ENCODE results near the gene KIFAP3.

The KIFAP3 gene

GRCh38 chr1:169985757-169986156 lies 88.7 kb downstream of the KIFAP3 start:
- no peak for DNase-seq (ENCODE audit: low spot score)

- DNase-seq (ENCODE audit: low spot score) = no peak
Measured at GRCh38 chr1:169974067-169974466, 100.4 kb downstream of the KIFAP3 start.

GRCh38 chr1:169970114-169970513 lies 104.4 kb downstream of the KIFAP3 start:
- no peak for DNase-seq (ENCODE audit: low spot score)

GRCh38 chr1:169968174-169968573 lies 106.3 kb downstream of the KIFAP3 start:
- no peak for DNase-seq (ENCODE audit: low spot score)

- DNase-seq (ENCODE audit: low spot score) = no peak
Measured at GRCh38 chr1:169964206-169964605, 110.3 kb downstream of the KIFAP3 start.

- DNase-seq (ENCODE audit: low spot score) = no peak
Measured at GRCh38 chr1:169959686-169960085, 114.8 kb downstream of the KIFAP3 start.

GRCh38 chr1:169958987-169959386 lies 115.5 kb downstream of the KIFAP3 start:
- DNase-seq (ENCODE audit: low spot score) = no peak

GRCh38 chr1:169957884-169958283 lies 116.6 kb downstream of the KIFAP3 start:
- DNase-seq (ENCODE audit: low spot score) = no peak

- DNase-seq (ENCODE audit: low spot score) = no peak
Measured at GRCh38 chr1:169951108-169951507, 123.4 kb downstream of the KIFAP3 start.

GRCh38 chr1:169949139-169949538 lies 125.4 kb downstream of the KIFAP3 start:
- DNase-seq (ENCODE audit: low spot score) = no peak

GRCh38 chr1:169946206-169946605 lies 128.3 kb downstream of the KIFAP3 start:
- no peak for DNase-seq (ENCODE audit: low spot score)

- DNase-seq (ENCODE audit: low spot score) = no peak
Measured at GRCh38 chr1:169945181-169945580, 129.3 kb downstream of the KIFAP3 start.

GRCh38 chr1:169944621-169945020 lies 129.9 kb downstream of the KIFAP3 start:
- DNase-seq (ENCODE audit: low spot score) = no peak

- DNase-seq (ENCODE audit: low spot score) = no peak
Measured at GRCh38 chr1:169943963-169944526, 130.4 kb downstream of the KIFAP3 start.

GRCh38 chr1:169941982-169942830 lies 132.3 kb downstream of the KIFAP3 start:
- no peak for DNase-seq (ENCODE audit: low spot score)

- no peak for DNase-seq (ENCODE audit: low spot score)
Measured at GRCh38 chr1:169933984-169934725, 140.3 kb downstream of the KIFAP3 start.

GRCh38 chr1:169931795-169932231 lies 142.7 kb downstream of the KIFAP3 start:
- no peak for DNase-seq (ENCODE audit: low spot score)

- no peak for DNase-seq (ENCODE audit: low spot score)
Measured at GRCh38 chr1:169929210-169929526, 145.3 kb downstream of the KIFAP3 start.

- DNase-seq (ENCODE audit: low spot score) = no peak
Measured at GRCh38 chr1:169928438-169929209, 145.9 kb downstream of the KIFAP3 start.

GRCh38 chr1:169925505-169926482 lies 148.7 kb downstream of the KIFAP3 start:
- DNase-seq (ENCODE audit: low spot score) = no peak

- no peak for DNase-seq (ENCODE audit: low spot score)
Measured at GRCh38 chr1:169924829-169925228, 149.7 kb downstream of the KIFAP3 start.

Measured in HuH-7.5 (cell line).